Measurements from ENCODE around the gene FOXP1.

The FOXP1 gene

GRCh38 chr3:71247221-71247957 is 336.1 kb downstream of the FOXP1 start:
- no peak for DNase-seq (ENCODE audit: low read depth in 3 of 3, low spot score in 1 of 3)

- no peak for DNase-seq (ENCODE audit: low read depth in 3 of 3, low spot score in 1 of 3)
Measured at GRCh38 chr3:71245971-71246880, 337.3 kb downstream of the FOXP1 start.

- DNase-seq (ENCODE audit: low read depth in 3 of 3, low spot score in 1 of 3), result no peak
Measured at GRCh38 chr3:71244826-71245488, 338.6 kb downstream of the FOXP1 start.

- DNase-seq (ENCODE audit: low read depth in 3 of 3, low spot score in 1 of 3), result no peak
Measured at GRCh38 chr3:71244153-71244825, 339.2 kb downstream of the FOXP1 start.

GRCh38 chr3:71243229-71243628 is 340.3 kb downstream of the FOXP1 start:
- no peak for DNase-seq (ENCODE audit: low read depth in 3 of 3, low spot score in 1 of 3)

- DNase-seq (ENCODE audit: low read depth in 3 of 3, low spot score in 1 of 3), result no peak
Measured at GRCh38 chr3:71241981-71242560, 341.5 kb downstream of the FOXP1 start.

- DNase-seq (ENCODE audit: low read depth in 3 of 3, low spot score in 1 of 3), result no peak
Measured at GRCh38 chr3:71241246-71241901, 342.2 kb downstream of the FOXP1 start.

GRCh38 chr3:71240034-71240433 is 343.5 kb downstream of the FOXP1 start:
- DNase-seq (ENCODE audit: low read depth in 3 of 3, low spot score in 1 of 3), result no peak

GRCh38 chr3:71238355-71238757 is 345.2 kb downstream of the FOXP1 start:
- no peak for DNase-seq (ENCODE audit: low read depth in 3 of 3, low spot score in 1 of 3)

GRCh38 chr3:71237672-71238071 is 345.9 kb downstream of the FOXP1 start:
- DNase-seq (ENCODE audit: low read depth in 3 of 3, low spot score in 1 of 3), result no peak

GRCh38 chr3:71235846-71236245 is 347.7 kb downstream of the FOXP1 start:
- no peak for DNase-seq (ENCODE audit: low read depth in 3 of 3, low spot score in 1 of 3)

- DNase-seq (ENCODE audit: low read depth in 3 of 3, low spot score in 1 of 3), result no peak
Measured at GRCh38 chr3:71232895-71233294, 350.6 kb downstream of the FOXP1 start.

- DNase-seq (ENCODE audit: low read depth in 3 of 3, low spot score in 1 of 3), result no peak
Measured at GRCh38 chr3:71232175-71232679, 351.3 kb downstream of the FOXP1 start.

- no peak for DNase-seq (ENCODE audit: low read depth in 3 of 3, low spot score in 1 of 3)
Measured at GRCh38 chr3:71231680-71232079, 351.8 kb downstream of the FOXP1 start.

- DNase-seq (ENCODE audit: low read depth in 3 of 3, low spot score in 1 of 3), result no peak
Measured at GRCh38 chr3:71229905-71230657, 353.4 kb downstream of the FOXP1 start.

- DNase-seq (ENCODE audit: low read depth in 3 of 3, low spot score in 1 of 3), result no peak
Measured at GRCh38 chr3:71228156-71228866, 355.2 kb downstream of the FOXP1 start.

- DNase-seq (ENCODE audit: low read depth in 3 of 3, low spot score in 1 of 3), result no peak
Measured at GRCh38 chr3:71227270-71227661, 356.3 kb downstream of the FOXP1 start.

GRCh38 chr3:71226565-71227269 is 356.8 kb downstream of the FOXP1 start:
- peak; percentile 50 to 73 (median 64) for DNase-seq (ENCODE audit: low read depth in 3 of 3, low spot score in 1 of 3)
